ENCODE measurements around the gene MARCKSL1. TPM values are rescaled to one million over a fixed set of nuclear protein-coding genes. Genes with fewer than 3 reads are reported as not detected.
A peak's percentile ranks its signal among the peaks of the same experiment; 100 is the strongest.

Gene MARCKSL1
- total RNA-seq, 1 donor: 32.4 TPM

- no peak for DNase-seq (ENCODE audit: low read depth)
- no peak for TF ChIP-seq CTCF (IDR thresholded peaks at IDR 0.05; ENCODE audit: insufficient read depth, low read depth, low read length)
- no peak overlapping the region for H3K4me3 ChIP-seq (ENCODE audit: low read depth, low read length)
Measured at GRCh38 chr1:32352831-32353383, 16.9 kb upstream of the MARCKSL1 start.

GRCh38 chr1:32352239-32352745 is 16.3 kb upstream of the MARCKSL1 start:
- H3K4me3 ChIP-seq (ENCODE audit: low read depth, low read length): peak overlapping the region; percentile 73
- no peak for DNase-seq (ENCODE audit: low read depth)
- TF ChIP-seq CTCF (IDR thresholded peaks at IDR 0.05; ENCODE audit: insufficient read depth, low read depth, low read length): no peak

GRCh38 chr1:32351399-32352238 is 15.6 kb upstream of the MARCKSL1 start:
- H3K4me3 ChIP-seq (ENCODE audit: low read depth, low read length): peak overlapping the region; percentile 73
- TF ChIP-seq CTCF (IDR thresholded peaks at IDR 0.05; ENCODE audit: insufficient read depth, low read depth, low read length): peak; percentile 11
- DNase-seq (ENCODE audit: low read depth): peak; percentile 95

- TF ChIP-seq CTCF (IDR thresholded peaks at IDR 0.05; ENCODE audit: insufficient read depth, low read depth, low read length): peak; percentile 48
- peak overlapping the region; percentile 73 for H3K4me3 ChIP-seq (ENCODE audit: low read depth, low read length)
- DNase-seq (ENCODE audit: low read depth): peak; percentile 74
Measured at GRCh38 chr1:32350785-32351398, 14.9 kb upstream of the MARCKSL1 start.

GRCh38 chr1:32349211-32349708 is 13.2 kb upstream of the MARCKSL1 start:
- TF ChIP-seq CTCF (IDR thresholded peaks at IDR 0.05; ENCODE audit: insufficient read depth, low read depth, low read length): no peak
- peak; percentile 96 for DNase-seq (ENCODE audit: low read depth)
- H3K4me3 ChIP-seq (ENCODE audit: low read depth, low read length): no peak overlapping the region

GRCh38 chr1:32346532-32347157 is 10.6 kb upstream of the MARCKSL1 start:
- no peak for TF ChIP-seq CTCF (IDR thresholded peaks at IDR 0.05; ENCODE audit: insufficient read depth, low read depth, low read length)
- no peak overlapping the region for H3K4me3 ChIP-seq (ENCODE audit: low read depth, low read length)
- no peak for DNase-seq (ENCODE audit: low read depth)
